GM10266 (cell line): ENCODE data around the gene RTL9.
"Not testable (repeated sequence)": the region's sequence is repeated elsewhere in the genome, so short reads cannot be mapped to it uniquely, and the experiment has no call there.

Source experiments
- DNase-seq: peaks from one replicate; pipeline ENCODE4 v3.0.0; 2012; ENCODE audit errors: extremely low spot score
- TF ChIP-seq, protein P1 (sequence below): IDR thresholded peaks from 2 replicates; pipeline ENCODE4 v1.5.1; 2012; ENCODE audit warnings: mild to moderate bottlenecking, low read depth; ENCODE audit not compliant: control insufficient read depth, insufficient read depth; ENCODE audit errors: missing control alignments

The RTL9 gene

DNA sequence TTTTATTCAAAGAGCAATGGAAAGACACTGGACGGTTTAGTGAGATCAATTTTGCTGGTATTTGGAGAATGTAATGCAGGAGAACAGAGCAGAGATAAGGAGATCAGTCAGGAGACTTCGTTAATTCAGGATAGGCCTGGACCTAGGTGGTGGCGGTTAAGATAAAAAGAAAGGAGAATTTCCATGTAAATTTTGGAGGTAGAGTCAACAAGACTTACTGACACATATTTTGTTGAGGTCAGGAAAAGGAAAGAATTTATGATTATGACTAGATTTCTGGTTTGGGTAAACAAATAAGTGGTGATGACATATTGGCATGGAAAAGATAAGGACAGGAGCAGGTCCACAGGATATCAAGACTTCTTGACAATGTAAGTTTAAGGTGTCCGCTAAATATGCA, 31.9 kb upstream of the RTL9 start:
- no peak for DNase-seq
- TF ChIP-seq, protein P1, sequence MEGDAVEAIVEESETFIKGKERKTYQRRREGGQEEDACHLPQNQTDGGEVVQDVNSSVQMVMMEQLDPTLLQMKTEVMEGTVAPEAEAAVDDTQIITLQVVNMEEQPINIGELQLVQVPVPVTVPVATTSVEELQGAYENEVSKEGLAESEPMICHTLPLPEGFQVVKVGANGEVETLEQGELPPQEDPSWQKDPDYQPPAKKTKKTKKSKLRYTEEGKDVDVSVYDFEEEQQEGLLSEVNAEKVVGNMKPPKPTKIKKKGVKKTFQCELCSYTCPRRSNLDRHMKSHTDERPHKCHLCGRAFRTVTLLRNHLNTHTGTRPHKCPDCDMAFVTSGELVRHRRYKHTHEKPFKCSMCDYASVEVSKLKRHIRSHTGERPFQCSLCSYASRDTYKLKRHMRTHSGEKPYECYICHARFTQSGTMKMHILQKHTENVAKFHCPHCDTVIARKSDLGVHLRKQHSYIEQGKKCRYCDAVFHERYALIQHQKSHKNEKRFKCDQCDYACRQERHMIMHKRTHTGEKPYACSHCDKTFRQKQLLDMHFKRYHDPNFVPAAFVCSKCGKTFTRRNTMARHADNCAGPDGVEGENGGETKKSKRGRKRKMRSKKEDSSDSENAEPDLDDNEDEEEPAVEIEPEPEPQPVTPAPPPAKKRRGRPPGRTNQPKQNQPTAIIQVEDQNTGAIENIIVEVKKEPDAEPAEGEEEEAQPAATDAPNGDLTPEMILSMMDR: no peak

DNA sequence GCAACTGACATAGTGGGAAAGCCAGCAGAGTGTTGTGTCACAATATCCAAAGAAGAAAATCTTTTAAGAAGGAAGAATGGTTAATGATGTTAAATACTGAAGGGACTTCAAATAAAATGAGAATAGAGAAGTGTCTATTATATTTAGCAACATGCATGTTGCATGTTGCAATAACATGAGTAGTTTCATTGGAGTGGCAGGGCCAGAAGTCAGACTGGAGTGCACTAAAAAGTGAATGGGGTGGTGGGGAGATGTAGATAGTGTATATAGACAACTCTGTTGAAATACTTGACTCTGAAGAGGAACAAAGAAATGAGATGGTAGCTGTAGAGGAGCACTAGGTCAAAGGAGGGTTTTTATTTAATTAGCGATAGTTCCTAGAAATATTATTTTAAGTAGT, 31.3 kb upstream of the RTL9 start:
- no peak for DNase-seq
- TF ChIP-seq, protein P1: no peak

DNA sequence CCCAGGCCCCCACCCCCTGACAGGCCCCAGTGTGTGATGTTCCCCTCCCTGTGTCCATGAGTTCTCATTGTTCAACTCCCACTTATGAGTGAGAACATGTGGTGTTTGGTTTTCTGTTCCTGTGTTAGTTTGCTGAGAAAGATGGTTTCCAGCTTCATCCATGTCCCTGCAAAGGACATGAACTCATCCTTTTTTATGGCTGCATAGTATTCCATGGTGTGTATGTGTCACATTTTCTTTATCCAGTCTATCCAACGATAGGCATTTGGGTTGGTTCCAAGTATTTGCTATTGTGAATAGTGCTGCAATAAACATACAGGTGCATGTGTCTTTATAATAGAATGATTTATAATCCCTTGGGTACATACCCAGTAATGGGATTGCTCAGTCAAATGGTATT, 30.0 kb upstream of the RTL9 start:
- DNase-seq: not testable (repeated sequence)

DNA sequence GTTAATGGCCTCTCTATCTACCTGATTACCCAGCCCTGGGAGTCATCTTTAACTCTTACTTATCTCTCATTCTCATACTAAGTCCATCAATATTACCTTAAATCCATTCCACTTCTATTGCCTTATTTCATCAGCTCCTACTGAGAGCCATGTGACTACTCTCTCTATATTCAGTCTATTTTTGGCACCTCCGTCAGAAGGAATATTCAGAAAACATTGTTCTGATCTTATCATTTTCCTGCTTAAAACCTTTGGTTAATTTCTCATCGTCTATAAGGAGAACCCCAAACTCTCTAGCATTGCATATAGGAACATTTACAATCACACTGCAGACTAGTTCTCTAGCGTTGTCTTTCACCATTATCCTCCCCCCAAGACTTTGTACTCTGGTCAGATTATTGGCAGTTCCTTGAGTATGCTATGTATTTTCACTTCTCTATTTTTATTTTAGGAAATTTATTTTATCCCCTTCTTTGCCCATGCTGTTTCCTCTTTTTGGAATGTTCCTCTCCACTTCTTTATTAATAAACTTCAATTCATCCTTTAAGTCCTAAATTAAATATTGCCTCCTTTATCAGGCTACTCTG, 27.1 kb upstream of the RTL9 start:
- TF ChIP-seq, protein P1: no peak
- DNase-seq: no peak

DNA sequence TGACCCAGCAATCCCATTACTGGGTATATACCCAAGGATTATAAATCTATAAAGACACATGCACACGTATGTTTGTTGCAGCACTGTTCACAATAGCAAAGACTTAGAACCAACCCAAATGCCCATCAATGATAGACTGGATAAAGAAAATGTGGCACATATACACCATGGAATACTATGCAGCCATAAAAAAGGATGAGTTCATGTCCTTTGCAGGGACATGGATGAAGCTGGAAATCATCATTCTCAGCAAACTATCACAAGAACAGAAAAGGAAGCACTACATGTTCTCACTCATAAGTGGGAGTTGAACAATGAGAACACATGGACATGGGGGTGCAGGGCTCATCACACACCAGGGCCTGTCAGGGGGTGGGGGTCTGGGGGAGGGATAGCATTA, 25.2 kb upstream of the RTL9 start:
- not testable (repeated sequence) for DNase-seq

DNA sequence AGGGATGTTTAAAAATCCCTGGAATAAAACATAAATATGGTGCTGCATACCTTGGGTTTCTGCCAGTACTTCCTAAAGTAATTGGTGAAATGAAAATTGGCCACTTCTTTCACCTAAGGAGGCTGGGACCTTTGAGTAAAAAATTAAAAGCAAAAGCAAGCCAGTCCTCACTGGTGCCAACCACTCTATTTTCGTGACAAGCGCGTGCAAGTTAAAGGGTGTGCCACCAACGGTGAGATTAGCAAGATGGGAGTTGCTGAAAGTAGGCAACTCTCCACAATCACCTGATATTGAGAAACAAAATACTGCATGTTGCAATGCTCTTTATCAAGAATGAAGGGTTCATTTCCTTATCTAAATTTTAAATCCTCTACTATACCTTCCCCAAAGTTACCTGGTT, 19.7 kb upstream of the RTL9 start:
- DNase-seq: no peak
- TF ChIP-seq, protein P1: no peak

DNA sequence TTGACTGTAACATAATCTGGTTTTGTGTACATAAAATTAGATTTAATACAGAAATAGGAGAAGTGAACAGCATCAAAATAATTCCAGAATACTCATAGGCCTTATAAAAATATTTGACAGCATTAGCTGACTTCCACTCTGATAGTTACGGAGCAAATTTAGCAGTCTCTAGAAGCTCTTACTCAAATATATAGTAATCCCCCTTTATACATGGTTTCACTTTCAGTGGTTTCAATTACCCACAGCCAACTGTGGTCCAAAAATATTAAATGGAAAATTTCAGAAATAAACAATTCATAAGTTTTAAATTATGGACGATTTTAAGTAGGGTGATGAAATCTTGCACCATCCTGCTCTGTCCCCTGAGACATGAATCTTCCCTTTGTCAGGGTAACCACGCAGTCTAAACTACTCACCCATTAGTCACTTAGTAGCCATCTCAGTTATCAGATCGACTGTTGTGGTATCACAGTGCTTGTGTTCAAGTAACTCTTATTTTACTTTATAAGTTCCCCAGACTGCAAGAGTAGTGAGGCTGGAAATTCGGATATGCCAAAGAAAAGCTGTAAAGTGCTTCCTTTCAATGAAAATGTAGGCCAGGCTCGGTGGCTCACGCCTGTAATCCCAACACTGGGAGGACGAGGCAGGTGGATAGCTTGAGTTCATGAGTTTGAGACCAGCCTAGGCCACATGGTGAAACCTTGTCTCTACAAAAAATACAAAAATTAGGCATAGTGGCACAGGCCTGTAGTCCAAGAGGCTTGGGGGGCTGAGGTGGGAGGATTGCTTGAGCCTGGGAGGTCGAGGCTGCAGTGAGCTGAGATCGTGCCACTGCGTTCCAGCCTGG, 17.2 kb upstream of the RTL9 start:
- no peak for DNase-seq
- TF ChIP-seq, protein P1: no peak

DNA sequence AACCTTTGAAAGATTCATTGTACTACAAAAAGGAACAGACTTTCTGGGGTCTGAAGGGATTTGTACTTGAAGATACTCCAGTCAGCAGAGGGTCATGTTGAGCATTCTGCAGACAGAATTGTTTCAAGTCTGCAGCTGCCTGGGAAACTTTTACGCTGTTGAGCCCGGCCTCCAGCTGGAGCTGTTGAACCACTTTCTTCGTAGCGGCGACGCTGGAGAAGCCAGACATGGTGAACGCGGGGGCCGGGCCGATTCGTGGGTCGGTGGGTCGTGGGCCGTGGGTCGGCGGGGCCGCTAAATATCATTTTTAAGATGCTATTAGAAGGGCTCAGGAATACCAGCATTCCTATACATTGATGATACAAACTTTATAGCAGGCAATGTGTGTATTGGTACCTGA, 12.0 kb upstream of the RTL9 start:
- DNase-seq: no peak

More for the DNA sequence above, 12.0 kb upstream of the RTL9 start:
- TF ChIP-seq, protein P1: no peak
